ENCODE results near the gene GRIN3A.
"Not testable (repeated sequence)": the region's sequence is repeated elsewhere in the genome, so short reads cannot be mapped to it uniquely, and the experiment has no call there.

The GRIN3A gene

DNA sequence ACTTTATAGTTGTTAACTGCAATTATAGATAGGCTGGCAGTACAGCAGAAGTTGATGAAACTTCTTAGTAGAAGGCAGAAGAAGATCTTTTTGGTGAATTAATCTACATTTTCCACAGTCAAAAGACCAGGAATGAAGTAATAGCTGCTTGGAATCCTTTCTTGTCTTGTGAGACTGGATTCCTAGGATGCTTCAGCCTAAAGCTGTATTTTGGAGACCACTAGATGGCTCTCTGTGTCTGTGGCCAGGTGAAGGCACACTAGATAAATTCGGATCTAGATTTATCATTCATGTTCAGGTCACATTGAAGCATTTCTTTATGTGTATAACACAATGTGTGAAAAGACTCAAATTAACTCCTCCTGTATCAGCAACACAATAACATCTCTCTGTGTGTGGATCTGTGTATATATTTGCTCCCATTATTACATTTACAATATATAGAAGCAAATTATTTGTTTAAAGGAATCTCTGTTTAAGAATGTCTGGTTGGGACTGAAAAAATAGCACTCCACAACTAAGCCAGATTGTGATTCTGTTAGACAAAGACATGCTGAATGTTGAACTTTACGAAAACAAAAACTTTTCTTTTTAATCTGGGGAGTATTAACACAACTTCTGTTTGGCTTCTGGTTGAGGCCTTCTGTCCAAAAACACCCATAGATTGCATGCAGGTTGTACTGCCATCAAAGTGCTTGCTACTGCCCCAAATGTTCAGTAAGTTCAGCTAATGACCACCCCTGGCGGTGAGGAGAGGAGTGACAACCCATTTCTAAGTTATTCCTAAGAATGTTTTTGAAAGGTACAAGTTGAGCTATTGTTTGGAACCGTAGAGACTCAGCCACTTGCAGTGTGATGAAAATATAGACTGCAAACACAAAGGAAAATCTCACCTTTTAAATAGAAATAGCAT is 10.6 kb downstream of the GRIN3A start:
- no peak overlapping the region for H3K4me3 ChIP-seq (replicated peaks in 1 of 2; ENCODE audit: low read depth in 2 of 2, low read length in 2 of 2)
- TF ChIP-seq, protein P1, sequence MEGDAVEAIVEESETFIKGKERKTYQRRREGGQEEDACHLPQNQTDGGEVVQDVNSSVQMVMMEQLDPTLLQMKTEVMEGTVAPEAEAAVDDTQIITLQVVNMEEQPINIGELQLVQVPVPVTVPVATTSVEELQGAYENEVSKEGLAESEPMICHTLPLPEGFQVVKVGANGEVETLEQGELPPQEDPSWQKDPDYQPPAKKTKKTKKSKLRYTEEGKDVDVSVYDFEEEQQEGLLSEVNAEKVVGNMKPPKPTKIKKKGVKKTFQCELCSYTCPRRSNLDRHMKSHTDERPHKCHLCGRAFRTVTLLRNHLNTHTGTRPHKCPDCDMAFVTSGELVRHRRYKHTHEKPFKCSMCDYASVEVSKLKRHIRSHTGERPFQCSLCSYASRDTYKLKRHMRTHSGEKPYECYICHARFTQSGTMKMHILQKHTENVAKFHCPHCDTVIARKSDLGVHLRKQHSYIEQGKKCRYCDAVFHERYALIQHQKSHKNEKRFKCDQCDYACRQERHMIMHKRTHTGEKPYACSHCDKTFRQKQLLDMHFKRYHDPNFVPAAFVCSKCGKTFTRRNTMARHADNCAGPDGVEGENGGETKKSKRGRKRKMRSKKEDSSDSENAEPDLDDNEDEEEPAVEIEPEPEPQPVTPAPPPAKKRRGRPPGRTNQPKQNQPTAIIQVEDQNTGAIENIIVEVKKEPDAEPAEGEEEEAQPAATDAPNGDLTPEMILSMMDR (IDR thresholded peaks at IDR 0.05; ENCODE audit: low read depth, low read length) = peak; percentile 52
- DNase-seq (ENCODE audit: low read depth in 2 of 2) = peak; percentile 19 to 40

DNA sequence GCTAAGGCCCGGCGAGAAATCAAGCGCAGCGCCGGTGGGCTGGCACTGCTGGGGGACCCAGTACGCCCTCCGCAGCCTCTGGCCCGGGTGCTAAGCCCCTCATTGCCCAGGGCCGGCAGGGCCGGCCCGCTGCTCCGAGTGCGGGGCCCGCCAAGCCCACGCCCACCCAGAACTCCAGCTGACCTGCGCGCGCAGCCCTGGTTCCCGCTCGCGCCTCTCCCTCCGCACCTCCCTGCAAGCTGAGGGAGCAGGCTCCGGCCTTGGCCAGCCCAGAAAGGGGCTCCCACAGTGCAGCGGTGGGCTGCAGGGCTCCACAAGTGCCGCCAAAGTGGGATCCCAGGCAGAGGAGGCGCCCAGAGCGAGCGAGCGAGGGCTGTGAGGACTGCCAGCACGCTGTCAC is 14.2 kb downstream of the GRIN3A start:
- H3K4me3 ChIP-seq (replicated peaks in 1 of 2; ENCODE audit: low read depth in 2 of 2, low read length in 2 of 2); DNase-seq (ENCODE audit: low read depth in 2 of 2): not testable (repeated sequence)

DNA sequence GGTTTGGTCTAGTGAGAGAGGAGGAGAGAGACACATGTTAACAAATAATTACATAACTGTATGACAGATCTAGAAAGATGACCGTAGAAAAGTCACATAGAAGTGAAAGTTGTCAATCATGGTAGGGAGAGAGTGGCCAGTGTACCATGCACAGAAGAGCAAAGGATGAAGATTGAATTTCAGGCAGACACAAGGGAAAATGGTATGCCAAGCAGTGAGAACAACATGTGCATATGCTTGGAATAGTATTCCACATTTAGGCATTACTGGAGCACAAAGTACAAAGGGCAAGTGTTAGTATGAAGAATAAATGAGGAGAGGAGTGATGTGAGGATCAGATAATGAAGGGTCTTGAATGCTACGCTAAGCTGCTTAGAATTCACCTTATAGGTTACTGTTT is 20.3 kb downstream of the GRIN3A start:
- TF ChIP-seq, protein P1 (IDR thresholded peaks at IDR 0.05; ENCODE audit: low read depth, low read length) = no peak
- DNase-seq (ENCODE audit: low read depth in 2 of 2) = no peak
- H3K4me3 ChIP-seq (replicated peaks in 1 of 2; ENCODE audit: low read depth in 2 of 2, low read length in 2 of 2) = no peak overlapping the region

DNA sequence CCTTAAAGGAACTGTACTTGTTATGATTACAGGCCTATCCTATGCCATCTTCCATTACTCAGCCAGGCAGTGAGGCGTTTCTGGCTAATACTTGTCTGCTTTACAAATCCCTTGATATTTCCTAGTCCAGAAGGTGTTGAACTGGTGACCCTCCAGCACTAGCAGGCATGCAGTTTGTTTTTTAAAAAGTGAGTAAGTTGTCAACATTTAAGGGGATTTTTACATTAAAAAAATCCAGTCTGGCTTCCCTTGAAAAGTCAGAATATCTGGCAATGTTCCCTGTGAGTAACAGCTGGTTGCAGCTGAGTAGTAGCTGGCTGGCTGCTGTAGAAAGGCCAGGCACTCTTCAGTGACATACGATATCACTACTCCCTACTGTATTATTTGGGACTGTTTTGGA is 21.8 kb downstream of the GRIN3A start:
- TF ChIP-seq, protein P1 (IDR thresholded peaks at IDR 0.05; ENCODE audit: low read depth, low read length) = no peak
- DNase-seq (ENCODE audit: low read depth in 2 of 2) = peak in 1 of 2 donors; percentile 39
- H3K4me3 ChIP-seq (replicated peaks in 1 of 2; ENCODE audit: low read depth in 2 of 2, low read length in 2 of 2) = no peak overlapping the region

DNA sequence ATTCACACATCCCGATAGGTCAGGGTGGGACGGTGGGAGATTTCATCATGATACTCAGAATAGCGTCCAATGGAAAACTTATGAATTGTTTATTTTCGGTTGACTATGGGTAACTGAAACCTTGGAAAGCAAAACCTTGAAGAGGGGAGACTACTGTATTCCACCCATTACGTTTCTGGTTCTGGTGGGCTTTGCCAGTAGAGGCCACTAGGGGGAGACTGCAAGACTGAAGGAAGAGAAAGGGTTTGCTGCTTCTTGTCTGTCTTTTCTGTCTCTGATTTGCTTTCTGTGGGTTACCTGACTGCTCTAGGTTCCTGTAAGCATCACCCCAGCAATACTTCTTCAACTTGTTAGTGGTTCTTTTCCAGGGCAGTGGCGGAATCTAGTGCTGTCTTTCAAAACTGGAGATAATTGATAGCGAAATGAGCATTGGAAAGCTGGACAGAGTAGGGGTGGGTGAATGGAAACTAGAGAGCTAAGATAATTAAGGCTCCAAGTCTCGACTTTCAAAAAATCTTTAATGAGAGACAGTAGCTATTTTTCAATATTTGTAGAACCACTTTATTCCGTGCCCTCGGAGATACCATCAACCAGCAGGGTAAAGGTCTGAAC is 27.0 kb downstream of the GRIN3A start:
- H3K4me3 ChIP-seq (replicated peaks in 1 of 2; ENCODE audit: low read depth in 2 of 2, low read length in 2 of 2) = no peak overlapping the region
- DNase-seq (ENCODE audit: low read depth in 2 of 2) = peak in 1 of 2 donors; percentile 13
- TF ChIP-seq, protein P1 (IDR thresholded peaks at IDR 0.05; ENCODE audit: low read depth, low read length) = peak; percentile 54

DNA sequence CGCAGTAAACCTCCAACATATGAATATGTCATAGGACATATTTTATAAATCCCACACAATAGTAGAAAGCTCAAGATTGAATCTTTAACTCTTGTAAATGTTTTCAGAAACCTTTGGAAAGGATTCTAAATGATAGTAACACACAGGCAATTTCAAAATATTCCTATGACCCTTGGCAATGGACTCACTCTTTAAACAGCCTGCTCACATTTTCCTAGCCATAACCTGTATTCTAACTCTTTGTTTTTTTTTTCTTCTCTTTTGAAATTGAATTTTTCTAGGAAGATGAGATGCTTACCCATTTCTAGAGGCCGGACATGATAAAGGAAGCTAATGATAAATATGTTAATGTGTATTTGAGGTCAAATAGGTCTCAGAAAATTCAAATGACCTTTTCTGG is 29.6 kb downstream of the GRIN3A start:
- no peak for DNase-seq (ENCODE audit: low read depth in 2 of 2)
- H3K4me3 ChIP-seq (replicated peaks in 1 of 2; ENCODE audit: low read depth in 2 of 2, low read length in 2 of 2) = no peak overlapping the region
- TF ChIP-seq, protein P1 (IDR thresholded peaks at IDR 0.05; ENCODE audit: low read depth, low read length) = no peak

DNA sequence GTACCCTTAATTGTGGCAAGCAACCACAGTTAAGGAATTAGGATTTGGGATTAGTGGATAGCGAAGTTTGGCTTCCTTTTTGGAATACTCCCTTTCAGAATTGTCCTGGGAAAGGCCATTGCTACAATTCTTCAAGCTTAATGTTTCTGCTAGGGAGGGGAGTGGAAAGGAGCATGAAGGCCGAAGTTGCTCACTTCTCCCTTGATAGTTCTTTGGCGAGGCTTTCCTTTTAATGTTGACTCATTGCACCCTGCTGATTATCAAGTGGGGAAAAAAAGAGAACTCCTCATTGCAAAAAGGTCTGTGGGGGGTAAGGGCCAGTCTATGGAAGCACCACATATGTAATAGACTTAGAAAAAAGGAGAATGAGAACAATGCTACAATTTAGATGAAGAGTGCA is 30.7 kb downstream of the GRIN3A start:
- TF ChIP-seq, protein P1 (IDR thresholded peaks at IDR 0.05; ENCODE audit: low read depth, low read length) = no peak
- no peak for DNase-seq (ENCODE audit: low read depth in 2 of 2)
- H3K4me3 ChIP-seq (replicated peaks in 1 of 2; ENCODE audit: low read depth in 2 of 2, low read length in 2 of 2) = no peak overlapping the region

Measured in cardiac fibroblast (primary cell).